ENCODE results near the gene TRMT61A.

Gene TRMT61A

DNA sequence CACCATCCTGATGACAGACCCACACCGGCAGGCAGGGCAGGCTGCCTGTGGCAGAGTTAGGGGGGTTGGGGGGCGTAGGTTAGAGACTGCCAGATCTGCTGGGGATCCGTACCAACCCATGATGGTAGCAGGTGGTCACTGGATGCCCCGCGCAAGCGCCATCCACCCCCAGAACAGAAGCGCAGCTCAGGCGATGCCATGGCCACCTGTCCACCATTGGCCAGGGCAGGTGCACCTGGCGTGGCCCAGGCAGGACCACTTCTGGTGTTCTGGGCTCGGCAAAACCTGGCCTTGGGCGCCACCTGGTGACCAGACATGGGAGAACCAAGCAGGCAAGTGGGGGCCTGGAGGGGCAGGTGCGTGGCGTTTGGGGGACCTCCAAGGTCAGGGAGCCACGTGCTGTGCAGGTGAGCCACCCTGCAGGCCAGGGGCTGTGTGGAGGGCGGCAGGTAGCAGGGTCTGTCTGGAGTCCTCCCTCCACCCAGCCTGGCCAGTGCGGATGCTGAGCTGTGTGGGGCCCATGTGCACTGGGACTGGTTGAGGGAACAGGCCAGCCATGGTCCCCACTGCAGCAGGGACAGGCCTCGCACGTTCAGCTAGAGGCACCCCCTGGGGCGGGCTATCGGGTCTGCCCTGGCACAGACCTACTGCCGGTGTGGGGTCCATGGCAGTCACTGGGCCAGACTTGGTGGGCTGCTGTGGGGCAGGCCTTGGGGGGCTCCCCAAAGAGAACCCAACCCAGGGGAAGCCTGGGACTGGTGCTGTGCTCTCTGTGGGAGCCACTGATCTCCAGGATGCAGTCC, 17.9 kb downstream of the TRMT61A start:
- TF ChIP-seq, protein P1, sequence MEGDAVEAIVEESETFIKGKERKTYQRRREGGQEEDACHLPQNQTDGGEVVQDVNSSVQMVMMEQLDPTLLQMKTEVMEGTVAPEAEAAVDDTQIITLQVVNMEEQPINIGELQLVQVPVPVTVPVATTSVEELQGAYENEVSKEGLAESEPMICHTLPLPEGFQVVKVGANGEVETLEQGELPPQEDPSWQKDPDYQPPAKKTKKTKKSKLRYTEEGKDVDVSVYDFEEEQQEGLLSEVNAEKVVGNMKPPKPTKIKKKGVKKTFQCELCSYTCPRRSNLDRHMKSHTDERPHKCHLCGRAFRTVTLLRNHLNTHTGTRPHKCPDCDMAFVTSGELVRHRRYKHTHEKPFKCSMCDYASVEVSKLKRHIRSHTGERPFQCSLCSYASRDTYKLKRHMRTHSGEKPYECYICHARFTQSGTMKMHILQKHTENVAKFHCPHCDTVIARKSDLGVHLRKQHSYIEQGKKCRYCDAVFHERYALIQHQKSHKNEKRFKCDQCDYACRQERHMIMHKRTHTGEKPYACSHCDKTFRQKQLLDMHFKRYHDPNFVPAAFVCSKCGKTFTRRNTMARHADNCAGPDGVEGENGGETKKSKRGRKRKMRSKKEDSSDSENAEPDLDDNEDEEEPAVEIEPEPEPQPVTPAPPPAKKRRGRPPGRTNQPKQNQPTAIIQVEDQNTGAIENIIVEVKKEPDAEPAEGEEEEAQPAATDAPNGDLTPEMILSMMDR (IDR thresholded peaks at IDR 0.05; ENCODE audit: control insufficient read depth, extremely low read depth, insufficient read depth): peak; percentile 93
- no peak overlapping the region for H3K4me3 ChIP-seq (ENCODE audit: low read depth, low read length)
- no peak for DNase-seq (ENCODE audit: low read depth)

DNA sequence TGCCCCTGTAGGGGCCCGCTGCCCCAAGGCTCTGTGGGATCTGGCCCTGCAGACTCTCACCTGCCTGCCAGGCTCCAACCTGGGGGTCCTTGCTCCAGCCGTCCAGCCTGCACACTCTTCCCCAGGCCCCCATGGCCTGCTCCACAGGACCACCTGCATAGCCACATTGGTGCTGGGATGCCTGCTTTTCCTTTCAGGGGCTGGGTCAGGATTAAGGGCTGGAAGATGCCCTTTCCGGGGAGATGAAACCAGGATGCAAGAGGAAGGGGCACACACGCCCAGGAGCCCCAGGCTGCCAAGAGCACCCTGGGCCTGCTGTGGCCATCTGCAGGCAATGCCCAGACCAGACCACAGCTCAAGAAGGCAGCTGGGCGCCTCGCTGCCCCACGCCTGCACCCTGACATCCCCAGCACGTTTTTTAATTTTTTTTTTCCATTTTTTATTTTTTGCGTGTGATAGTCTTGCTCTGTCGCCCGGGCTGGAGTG, 18.5 kb downstream of the TRMT61A start:
- no peak overlapping the region for H3K4me3 ChIP-seq (ENCODE audit: low read depth, low read length)
- TF ChIP-seq, protein P1 (IDR thresholded peaks at IDR 0.05; ENCODE audit: control insufficient read depth, extremely low read depth, insufficient read depth): no peak
- no peak for DNase-seq (ENCODE audit: low read depth)

DNA sequence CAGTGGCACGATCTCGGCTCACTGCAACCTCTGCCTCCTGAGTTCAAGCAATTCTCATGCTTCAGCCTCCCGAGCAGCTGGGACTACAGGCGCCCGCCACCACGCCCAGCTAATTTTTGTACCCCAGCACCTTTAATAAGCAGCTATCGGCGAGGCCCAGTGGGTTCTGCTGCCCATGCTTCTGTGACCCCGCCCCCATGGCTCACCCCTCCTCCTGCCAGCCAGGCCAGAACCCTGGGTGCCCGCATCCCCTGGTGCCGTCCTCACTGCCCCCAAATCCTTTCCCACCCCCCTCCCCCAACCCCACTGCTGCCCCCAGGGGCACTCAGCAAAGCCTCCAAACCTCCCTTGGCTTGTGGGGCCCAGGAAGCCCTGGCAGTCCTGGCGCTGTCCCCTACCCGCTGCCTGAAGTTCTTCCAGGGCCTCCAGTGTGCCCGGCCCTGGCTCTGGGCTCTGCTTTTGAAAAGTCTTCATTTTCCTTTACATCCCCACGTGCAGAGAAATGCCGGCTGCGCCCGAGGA, 19.0 kb downstream of the TRMT61A start:
- TF ChIP-seq, protein P1 (IDR thresholded peaks at IDR 0.05; ENCODE audit: control insufficient read depth, extremely low read depth, insufficient read depth): no peak
- no peak for DNase-seq (ENCODE audit: low read depth)
- H3K4me3 ChIP-seq (ENCODE audit: low read depth, low read length): no peak overlapping the region

DNA sequence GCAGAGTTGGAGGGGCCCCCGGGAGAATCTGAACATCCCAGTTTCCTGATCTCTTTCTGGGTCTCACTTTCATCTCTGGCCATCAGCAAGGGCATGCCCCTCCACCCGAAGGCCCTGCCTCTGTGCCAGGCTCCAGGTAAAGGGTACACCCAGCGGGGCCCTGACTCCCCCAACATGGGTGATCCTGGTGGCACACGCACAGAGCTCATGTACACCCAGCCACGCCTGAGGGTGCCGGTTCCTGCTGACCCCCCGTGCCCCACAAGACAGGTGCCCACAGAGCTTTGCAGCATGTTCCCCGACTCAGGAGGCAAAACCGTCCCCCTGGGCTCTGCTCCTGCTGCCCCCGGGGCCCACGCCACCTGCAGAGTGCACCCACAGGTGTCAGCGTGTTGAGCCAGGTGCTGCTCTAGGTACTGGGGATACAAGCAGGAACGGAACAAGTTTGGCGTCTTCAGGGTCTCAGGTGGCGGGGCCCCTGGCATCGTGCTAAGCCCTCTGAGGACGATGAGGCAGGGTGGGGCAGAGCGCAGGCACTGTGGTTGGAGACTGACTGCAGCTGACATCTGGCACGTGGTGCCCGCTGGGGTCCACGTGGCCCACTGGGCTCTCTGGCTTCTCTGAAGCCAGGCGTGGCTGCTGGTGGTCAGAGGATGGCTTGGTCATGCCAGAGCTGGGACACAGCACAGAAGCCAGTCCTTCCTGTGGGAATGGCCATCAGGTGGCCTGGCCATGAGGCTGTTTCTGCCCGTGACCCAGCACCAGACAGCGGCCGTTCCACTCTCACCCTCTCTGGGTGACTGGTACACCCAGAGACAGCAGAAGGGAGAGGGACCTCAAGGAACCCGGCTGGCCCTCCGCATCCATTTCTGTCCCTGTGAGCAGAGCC, 19.7 kb downstream of the TRMT61A start:
- DNase-seq (ENCODE audit: low read depth): no peak
- TF ChIP-seq, protein P1 (IDR thresholded peaks at IDR 0.05; ENCODE audit: control insufficient read depth, extremely low read depth, insufficient read depth): no peak
- no peak overlapping the region for H3K4me3 ChIP-seq (ENCODE audit: low read depth, low read length)

DNA sequence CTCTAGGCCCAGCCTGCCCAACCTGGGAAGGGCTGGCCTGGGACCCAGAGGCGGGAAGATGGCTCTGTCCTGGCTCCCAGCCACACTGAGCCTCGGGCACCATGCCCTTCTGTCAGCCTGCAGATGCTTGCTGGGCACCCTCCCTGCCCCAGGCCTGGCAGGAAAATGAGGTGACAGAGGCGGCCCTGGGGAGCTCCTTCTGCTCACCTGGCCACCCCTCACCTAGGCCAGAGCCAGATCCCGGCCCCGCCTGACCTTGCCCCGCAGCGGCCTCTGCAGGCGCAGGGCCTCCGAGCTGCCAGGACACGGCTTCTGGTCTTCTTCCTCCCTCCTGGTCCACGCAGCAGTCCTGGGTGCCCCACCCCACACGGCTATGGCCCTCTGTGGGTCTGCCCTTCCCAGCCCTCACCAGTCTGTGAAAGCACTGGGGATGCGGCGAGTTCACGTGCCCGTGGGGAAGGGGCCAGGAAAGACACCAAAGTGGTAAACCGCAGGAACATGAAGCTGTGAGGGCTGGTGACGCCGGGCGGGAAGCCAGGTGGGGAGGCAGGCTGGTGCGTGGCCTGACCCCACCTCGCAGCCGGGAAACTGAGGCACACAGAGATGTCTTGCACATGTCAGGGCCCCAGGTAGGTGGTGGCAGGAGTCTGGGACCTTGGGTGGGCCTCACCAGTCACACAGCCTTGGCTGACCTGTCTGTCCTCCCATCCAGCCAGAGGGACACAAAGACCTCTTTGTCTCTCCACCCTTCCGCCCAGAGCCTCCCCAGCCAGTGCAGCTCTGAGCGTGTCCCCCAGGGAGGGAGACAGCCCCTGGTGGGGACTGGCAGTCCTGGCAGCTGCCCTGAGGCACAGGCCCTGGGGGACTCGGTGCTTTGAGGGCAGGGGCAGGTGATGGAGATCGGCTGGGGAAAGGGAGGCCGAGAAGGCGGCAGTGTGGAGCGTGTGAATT, 20.6 kb downstream of the TRMT61A start:
- TF ChIP-seq, protein P1 (IDR thresholded peaks at IDR 0.05; ENCODE audit: control insufficient read depth, extremely low read depth, insufficient read depth): no peak
- H3K4me3 ChIP-seq (ENCODE audit: low read depth, low read length): no peak overlapping the region
- DNase-seq (ENCODE audit: low read depth): no peak
